DND-41 (cell line): ENCODE measurements around the gene POU2AF2.

Experiments used
- ATAC-seq: fragments of 200-7000 bp; cut with Tn5 transposase; 3 replicates; pipeline ENCODE4 v1.9.1; 2021; ENCODE audit warnings: low read depth; ENCODE audit not compliant: insufficient read depth
- DNase-seq: peaks from one replicate; pipeline ENCODE4 v3.0.0-alpha.2; 2020
- H2AFZ ChIP-seq: 2 replicates; pipeline ENCODE4 v1.6.0; 2012; ENCODE audit warnings: low read depth, low read length
- H3K27ac ChIP-seq: 2 replicates; pipeline ENCODE4 v1.5.1; 2012; ENCODE audit warnings: low read length, inconsistent platforms
- H3K27me3 ChIP-seq: fragments of 200-600 bp; sonication (generic); 2 replicates; pipeline ENCODE4 v1.6.0; 2012; ENCODE audit warnings: low read length, mild to moderate bottlenecking, inconsistent platforms; ENCODE audit not compliant: insufficient read depth, poor library complexity
- H3K36me3 ChIP-seq: 2 replicates; pipeline ENCODE4 v1.5.1; 2012; ENCODE audit warnings: low read length, inconsistent platforms; ENCODE audit not compliant: insufficient read depth
- H3K4me1 ChIP-seq: 2 replicates; pipeline ENCODE4 v1.5.1; 2012; ENCODE audit warnings: mild to moderate bottlenecking, low read length; ENCODE audit not compliant: insufficient read depth
- H3K4me2 ChIP-seq: 2 replicates; pipeline ENCODE4 v1.6.0; 2012; ENCODE audit warnings: mild to moderate bottlenecking, moderate library complexity, low read length, inconsistent platforms; ENCODE audit not compliant: insufficient read depth
- H3K4me3 ChIP-seq, 2 experiments: fragments of 200-600 bp in 1 of 2; shearing (Covaris generic) in 1 of 2; 2 replicates each; pipeline ENCODE4 v1.5.1; 2012 to 2016; ENCODE audit warnings: inconsistent platforms in 2 of 2, low read length in 2 of 2, mild to moderate bottlenecking in 2 of 2, low read depth in 1 of 2, moderate library complexity in 1 of 2
- H3K79me2 ChIP-seq: 2 replicates; pipeline ENCODE4 v1.6.0; 2012; ENCODE audit warnings: low read length, inconsistent platforms; ENCODE audit not compliant: insufficient read depth
- H3K9ac ChIP-seq: 2 replicates; pipeline ENCODE4 v1.6.0; 2012; ENCODE audit warnings: low read depth, mild to moderate bottlenecking, inconsistent platforms, low read length, moderate library complexity
- H3K9me3 ChIP-seq: 2 replicates; pipeline ENCODE4 v1.5.1; 2012; ENCODE audit warnings: low read length, moderate library complexity, mild to moderate bottlenecking, inconsistent platforms; ENCODE audit not compliant: insufficient read depth, severe bottlenecking
- H4K20me1 ChIP-seq: 2 replicates; pipeline ENCODE4 v1.6.0; 2012; ENCODE audit warnings: low read length; ENCODE audit not compliant: insufficient read depth
- EZH2 ChIP-seq: IDR thresholded peaks from 3 replicates; pipeline ENCODE4 v1.6.1; 2012; ENCODE audit warnings: borderline replicate concordance, low read depth, mild to moderate bottlenecking, moderate library complexity, low read length, inconsistent platforms; ENCODE audit not compliant: severe bottlenecking
- TF ChIP-seq, protein P1 (sequence below): IDR thresholded peaks from 2 replicates; pipeline ENCODE4 v1.5.1; 2012; ENCODE audit warnings: borderline replicate concordance, low read length, moderate library complexity, mild to moderate bottlenecking; ENCODE audit not compliant: poor library complexity, severe bottlenecking; ENCODE audit errors: extremely low read depth

Gene POU2AF2

DNA sequence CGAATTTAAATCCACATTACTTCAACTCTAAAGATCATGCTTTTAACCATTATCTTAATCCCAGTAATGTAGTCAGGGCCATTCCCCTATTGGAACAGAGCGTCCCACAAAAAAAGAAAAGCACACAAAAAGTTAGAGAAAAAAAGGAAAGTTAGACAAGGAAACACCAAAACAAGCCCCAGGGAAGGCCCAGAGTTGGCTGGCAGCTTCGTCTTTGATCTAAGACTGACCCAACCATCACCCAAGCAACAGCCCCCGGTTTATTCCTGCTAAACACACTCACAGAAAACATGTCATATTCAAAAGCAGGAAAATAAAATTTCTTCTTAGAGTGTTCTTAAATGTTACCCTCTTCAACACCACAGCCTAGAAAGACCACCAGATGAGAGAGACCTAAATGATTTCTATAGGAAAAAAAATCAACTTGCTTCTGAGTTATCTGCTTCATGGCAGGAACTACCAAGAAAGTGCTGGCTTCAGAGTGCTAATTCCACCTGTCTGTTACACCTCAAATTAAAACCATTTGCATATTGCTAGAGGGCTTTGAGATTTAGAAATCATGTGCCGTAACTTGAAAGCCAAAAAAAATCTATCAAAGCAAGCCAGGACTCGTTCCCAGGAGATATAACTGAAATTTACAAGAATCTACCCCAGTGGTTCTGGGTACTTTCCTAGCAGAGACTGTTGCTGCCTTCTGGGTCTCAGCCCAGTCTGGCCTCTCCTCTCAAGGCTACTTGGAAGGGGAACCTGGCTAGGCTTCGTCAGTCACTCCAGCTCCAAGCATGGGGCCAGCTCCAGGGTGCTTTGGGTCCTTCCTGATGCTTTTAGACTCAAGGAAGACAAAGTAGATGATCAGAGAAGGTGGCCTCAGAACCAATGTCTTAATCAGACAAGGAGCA, 84.0 kb downstream of the POU2AF2 start:
- H3K27me3 ChIP-seq: no peaks in the 10 kb centered on the region
- no peaks in the 10 kb centered on the region for H3K36me3 ChIP-seq
- TF ChIP-seq EZH2: no peak
- TF ChIP-seq, protein P1, sequence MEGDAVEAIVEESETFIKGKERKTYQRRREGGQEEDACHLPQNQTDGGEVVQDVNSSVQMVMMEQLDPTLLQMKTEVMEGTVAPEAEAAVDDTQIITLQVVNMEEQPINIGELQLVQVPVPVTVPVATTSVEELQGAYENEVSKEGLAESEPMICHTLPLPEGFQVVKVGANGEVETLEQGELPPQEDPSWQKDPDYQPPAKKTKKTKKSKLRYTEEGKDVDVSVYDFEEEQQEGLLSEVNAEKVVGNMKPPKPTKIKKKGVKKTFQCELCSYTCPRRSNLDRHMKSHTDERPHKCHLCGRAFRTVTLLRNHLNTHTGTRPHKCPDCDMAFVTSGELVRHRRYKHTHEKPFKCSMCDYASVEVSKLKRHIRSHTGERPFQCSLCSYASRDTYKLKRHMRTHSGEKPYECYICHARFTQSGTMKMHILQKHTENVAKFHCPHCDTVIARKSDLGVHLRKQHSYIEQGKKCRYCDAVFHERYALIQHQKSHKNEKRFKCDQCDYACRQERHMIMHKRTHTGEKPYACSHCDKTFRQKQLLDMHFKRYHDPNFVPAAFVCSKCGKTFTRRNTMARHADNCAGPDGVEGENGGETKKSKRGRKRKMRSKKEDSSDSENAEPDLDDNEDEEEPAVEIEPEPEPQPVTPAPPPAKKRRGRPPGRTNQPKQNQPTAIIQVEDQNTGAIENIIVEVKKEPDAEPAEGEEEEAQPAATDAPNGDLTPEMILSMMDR: no peak
- H3K4me1 ChIP-seq: no peaks in the 10 kb centered on the region
- no peak overlapping the region for H2AFZ ChIP-seq
- no peak overlapping the region for H3K9ac ChIP-seq
- no peak overlapping the region for H3K4me2 ChIP-seq
- H3K9me3 ChIP-seq: no peaks in the 10 kb centered on the region
- DNase-seq (no peak), ATAC-seq (no peak)
- H3K4me3 ChIP-seq: no peak overlapping the region
- no peaks in the 10 kb centered on the region for H3K79me2 ChIP-seq
- H4K20me1 ChIP-seq: no peaks in the 10 kb centered on the region
- H3K27ac ChIP-seq: no peak overlapping the region

DNA sequence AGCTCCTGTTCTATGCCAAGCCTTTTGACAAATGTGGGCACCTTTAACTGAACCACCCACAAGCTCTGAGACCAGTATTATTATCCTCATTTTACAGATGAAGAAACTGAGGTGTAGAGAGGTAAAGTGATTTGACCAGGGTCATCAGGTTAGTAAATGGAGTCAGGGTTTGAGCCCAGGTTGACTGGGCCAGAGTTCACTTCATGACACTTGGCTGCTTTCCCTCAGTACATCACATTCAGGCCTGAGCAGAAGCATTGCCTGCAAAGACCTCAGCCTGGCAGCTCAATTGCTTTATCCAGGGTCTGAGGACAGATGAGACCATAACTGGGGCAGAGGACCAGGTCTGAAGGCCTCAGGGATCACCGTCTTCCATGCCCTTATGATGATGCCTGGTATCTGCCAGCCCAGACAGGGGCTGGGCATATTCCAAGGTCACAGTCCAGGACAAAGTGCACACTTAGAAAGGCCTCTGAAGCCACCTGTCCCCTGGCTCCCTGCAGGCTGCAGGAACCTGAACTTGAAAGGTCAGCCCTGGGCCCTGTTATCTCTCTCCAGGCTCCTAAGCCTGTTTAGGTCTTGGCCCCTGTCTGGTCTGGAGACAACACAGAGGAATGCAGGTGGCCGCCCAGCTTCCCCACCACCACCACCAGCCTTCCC, 84.8 kb downstream of the POU2AF2 start:
- no peaks in the 10 kb centered on the region for H3K4me1 ChIP-seq
- H3K9ac ChIP-seq: no peak overlapping the region
- no peak overlapping the region for H3K27ac ChIP-seq
- no peak overlapping the region for H3K4me3 ChIP-seq
- TF ChIP-seq, protein P1: no peak
- no peak for TF ChIP-seq EZH2
- ATAC-seq (no peak), DNase-seq (no peak)
- no peaks in the 10 kb centered on the region for H3K27me3 ChIP-seq
- no peaks in the 10 kb centered on the region for H3K9me3 ChIP-seq
- no peak overlapping the region for H3K4me2 ChIP-seq
- no peaks in the 10 kb centered on the region for H3K79me2 ChIP-seq
- no peaks in the 10 kb centered on the region for H4K20me1 ChIP-seq
- H2AFZ ChIP-seq: no peak overlapping the region
- no peaks in the 10 kb centered on the region for H3K36me3 ChIP-seq

DNA sequence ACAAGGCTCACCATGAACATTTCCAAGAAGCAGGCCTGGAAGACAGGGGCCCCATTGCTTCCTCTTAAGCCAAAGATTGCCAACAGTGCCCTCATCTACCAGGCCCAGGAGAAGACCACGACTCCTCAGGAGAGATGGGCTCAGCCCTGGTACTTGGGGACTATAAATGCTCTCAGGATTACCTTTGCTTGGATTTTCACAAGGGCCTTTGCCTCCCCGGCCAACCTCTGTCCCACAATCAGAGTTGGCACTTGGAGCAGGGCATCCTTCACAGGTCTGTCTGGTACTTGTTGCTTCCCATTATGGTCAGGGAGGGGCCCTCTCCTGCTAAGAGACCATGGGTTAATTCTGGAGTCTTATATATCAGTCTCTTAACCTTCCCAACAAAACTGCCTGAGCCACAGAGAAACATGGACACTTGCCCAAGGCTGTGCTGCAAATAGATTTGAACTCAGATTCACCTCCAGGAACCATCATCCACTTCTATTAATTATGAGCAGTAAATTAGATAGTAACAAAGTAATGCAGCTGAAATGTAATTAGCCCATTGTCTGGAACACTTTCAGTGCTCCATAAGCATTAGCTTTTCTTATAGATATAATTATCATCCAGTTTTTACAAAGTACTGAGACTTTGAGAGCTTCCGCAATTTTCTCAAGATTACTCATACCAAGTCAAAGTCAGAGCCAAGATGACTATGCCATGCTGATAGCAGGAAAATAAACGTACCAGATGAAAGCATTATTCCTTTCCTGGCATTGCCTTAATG, 86.4 kb downstream of the POU2AF2 start:
- no peaks in the 10 kb centered on the region for H3K27me3 ChIP-seq

More for the DNA sequence above, 86.4 kb downstream of the POU2AF2 start:
- Histone ChIP-seq H4K20me1 (no peaks in the 10 kb centered on the region), H2AFZ (no peak overlapping the region), H3K4me2 (no peak overlapping the region), H3K79me2 (no peaks in the 10 kb centered on the region), H3K4me1 (no peaks in the 10 kb centered on the region), H3K4me3 (no peak overlapping the region), H3K27ac (no peak overlapping the region), H3K9me3 (no peaks in the 10 kb centered on the region), H3K36me3 (no peaks in the 10 kb centered on the region), H3K9ac (no peak overlapping the region)
- TF ChIP-seq, protein P1: no peak
- TF ChIP-seq EZH2: no peak
- ATAC-seq (no peak), DNase-seq (no peak)
